MM.1S (cell line): ENCODE measurements around the gene ECEL1.

ENCODE experiments used
- DNase-seq: peaks from one replicate; pipeline ENCODE4 v3.0.0-alpha.2; 2015
- H2AFZ ChIP-seq: fragments of 300-600 bp; sonication (generic); 2 replicates; pipeline ENCODE4 v1.6.0; 2016; ENCODE audit warnings: antibody characterized with exemption, low read length
- H3F3A ChIP-seq: fragments of 300-600 bp; sonication (generic); 2 replicates; pipeline ENCODE4 v1.6.1; 2016; ENCODE audit warnings: mild to moderate bottlenecking, antibody characterized with exemption, low read length, moderate library complexity, mixed read lengths; ENCODE audit not compliant: insufficient read depth
- H3K27ac ChIP-seq: fragments of 300-600 bp; sonication (generic); 2 replicates; pipeline ENCODE4 v1.5.1; 2016; ENCODE audit warnings: mild to moderate bottlenecking, low read length
- H3K27me3 ChIP-seq: fragments of 300-600 bp; sonication (generic); replicated peaks from 2 replicates; pipeline ENCODE4 v1.6.0; 2016; ENCODE audit warnings: low read length; ENCODE audit not compliant: insufficient read depth
- H3K36me3 ChIP-seq: fragments of 300-600 bp; sonication (generic); replicated peaks from 2 replicates; pipeline ENCODE4 v1.6.1; 2016; ENCODE audit warnings: mild to moderate bottlenecking, low read length, mixed read lengths; ENCODE audit not compliant: insufficient read depth
- H3K4me1 ChIP-seq: fragments of 300-600 bp; sonication (generic); 2 replicates; pipeline ENCODE4 v1.6.1; 2016; ENCODE audit warnings: low read length, mixed read lengths
- H3K4me2 ChIP-seq: fragments of 300-600 bp; sonication (generic); 2 replicates; pipeline ENCODE4 v1.6.0; 2016; ENCODE audit warnings: low read depth, low read length
- H3K4me3 ChIP-seq: fragments of 300-600 bp; sonication (generic); 2 replicates; pipeline ENCODE4 v1.5.1; 2016; ENCODE audit warnings: low read length, mixed read lengths
- H3K79me2 ChIP-seq: fragments of 300-600 bp; sonication (generic); 2 replicates; pipeline ENCODE4 v1.6.1; 2016; ENCODE audit warnings: mixed run types, low read length, mixed read lengths
- H3K9ac ChIP-seq: fragments of 300-600 bp; sonication (generic); 2 replicates; pipeline ENCODE4 v1.6.1; 2016; ENCODE audit warnings: low read length, mixed read lengths
- H3K9me2 ChIP-seq: fragments of 300-600 bp; sonication (generic); replicated peaks from 2 replicates; pipeline ENCODE4 v1.6.1; 2016; ENCODE audit warnings: mild to moderate bottlenecking, low read length, mixed read lengths; ENCODE audit not compliant: insufficient read depth
- H3K9me3 ChIP-seq: fragments of 300-600 bp; sonication (generic); replicated peaks from 2 replicates; pipeline ENCODE4 v1.6.1; 2016; ENCODE audit warnings: mild to moderate bottlenecking, low read length, mixed read lengths; ENCODE audit not compliant: insufficient read depth
- H4K20me1 ChIP-seq: fragments of 300-600 bp; sonication (generic); 2 replicates; pipeline ENCODE4 v1.6.1; 2016; ENCODE audit warnings: mild to moderate bottlenecking, low read length, moderate library complexity, mixed read lengths; ENCODE audit not compliant: insufficient read depth
- CTCF ChIP-seq: fragments of 300-600 bp; sonication (generic); IDR thresholded peaks from 2 replicates; pipeline ENCODE4 v1.5.1; 2016; ENCODE audit warnings: antibody characterized with exemption, low read length, mixed read lengths
- EZH2 ChIP-seq: fragments of 300-600 bp; sonication (generic); optimal IDR thresholded peaks from 2 replicates; pipeline ENCODE3; 2017; ENCODE audit warnings: low read depth, mild to moderate bottlenecking, antibody characterized with exemption, low read length, mixed read lengths
- EZH2phosphoT487 ChIP-seq: fragments of 300-600 bp; sonication (generic); IDR thresholded peaks from 2 replicates; pipeline ENCODE4 v1.6.1; 2018; ENCODE audit warnings: antibody characterized with exemption, low read length

Gene ECEL1

GRCh38 chr2:232488721-232489300, 1.2 kb upstream of the ECEL1 start:
- Histone ChIP-seq H3K27ac (no peak overlapping the region), H3K79me2 (no peaks in the 10 kb centered on the region), H3K36me3 (no peaks in the 10 kb centered on the region), H3K4me2 (no peak overlapping the region), H3K4me3 (no peak overlapping the region), H3F3A (no peaks in the 10 kb centered on the region), H2AFZ (no peak overlapping the region), H3K27me3 (peaks cover 9% of the 10 kb centered on the region), H3K9ac (no peak overlapping the region), H4K20me1 (no peaks in the 10 kb centered on the region), H3K9me3 (no peaks in the 10 kb centered on the region), H3K4me1 (no peaks in the 10 kb centered on the region), H3K9me2 (no peaks in the 10 kb centered on the region)
- DNase-seq = no peak
- TF ChIP-seq EZH2 (no peak), EZH2phosphoT487 (no peak), CTCF (no peak)

GRCh38 chr2:232488097-232488711, 570 bp upstream of the ECEL1 start:
- Histone ChIP-seq H3K4me2 (no peak overlapping the region), H3K9me3 (no peaks in the 10 kb centered on the region), H3K36me3 (no peaks in the 10 kb centered on the region), H3K27me3 (peaks cover 9% of the 10 kb centered on the region), H2AFZ (no peak overlapping the region), H4K20me1 (no peaks in the 10 kb centered on the region), H3K9ac (no peak overlapping the region), H3F3A (no peaks in the 10 kb centered on the region), H3K9me2 (no peaks in the 10 kb centered on the region), H3K4me1 (no peaks in the 10 kb centered on the region), H3K27ac (no peak overlapping the region), H3K4me3 (no peak overlapping the region), H3K79me2 (no peaks in the 10 kb centered on the region)
- DNase-seq = no peak
- TF ChIP-seq CTCF (no peak), EZH2phosphoT487 (no peak), EZH2 (no peak)

GRCh38 chr2:232486558-232487384, 863 bp downstream of the ECEL1 start:
- Histone ChIP-seq H3F3A (no peaks in the 10 kb centered on the region), H3K4me2 (no peak overlapping the region), H3K9me2 (no peaks in the 10 kb centered on the region), H3K36me3 (no peaks in the 10 kb centered on the region), H3K27me3 (peaks cover 14% of the 10 kb centered on the region), H3K9ac (no peak overlapping the region), H2AFZ (no peak overlapping the region), H3K79me2 (no peaks in the 10 kb centered on the region), H3K4me3 (no peak overlapping the region), H3K9me3 (no peaks in the 10 kb centered on the region), H3K4me1 (no peaks in the 10 kb centered on the region), H4K20me1 (no peaks in the 10 kb centered on the region), H3K27ac (no peak overlapping the region)
- no peak for DNase-seq
- TF ChIP-seq CTCF (no peak), EZH2 (no peak), EZH2phosphoT487 (no peak)
